ENCODE results near the gene DNAJC2.
A peak's percentile ranks its signal among the peaks of the same experiment; 100 is the strongest.

Gene DNAJC2

GRCh38 chr7:103301441-103301840 is 43.1 kb downstream of the DNAJC2 start:
- Histone ChIP-seq H3K4me1 (ENCODE audit: insufficient read depth, low read length, severe bottlenecking) (peaks cover 24% of the 10 kb centered on the region), H4K20me1 (ENCODE audit: insufficient read depth, low read length) (no peaks in the 10 kb centered on the region), H3K9me3 (ENCODE audit: low read length) (no peaks in the 10 kb centered on the region), H3K4me3 (ENCODE audit: low read depth, low read length, poor library complexity, severe bottlenecking) (no peak overlapping the region), H3K27ac (ENCODE audit: low read depth, low read length, poor library complexity, severe bottlenecking) (no peak overlapping the region), H3F3A (ENCODE audit: insufficient read depth, low read length) (peaks cover 8% of the 10 kb centered on the region; the same call in 1 of the 2 replicates), H3K27me3 (ENCODE audit: insufficient read depth, low read length) (no peaks in the 10 kb centered on the region), H3K9me2 (ENCODE audit: low read depth, low read length) (no peaks in the 10 kb centered on the region), H2AFZ (ENCODE audit: low read length) (no peak overlapping the region), H3K36me3 (ENCODE audit: insufficient read depth, low read length) (peaks cover 75% of the 10 kb centered on the region), H3K79me2 (ENCODE audit: insufficient read depth, low read length) (peaks cover 22% of the 10 kb centered on the region), H3K4me2 (ENCODE audit: low read length) (no peak overlapping the region), H3K9ac (ENCODE audit: low read length) (no peak overlapping the region)
- no peak for TF ChIP-seq EZH2 (IDR thresholded peaks at IDR 0.05; ENCODE audit: borderline replicate concordance, low read length)
- TF ChIP-seq, protein P1, sequence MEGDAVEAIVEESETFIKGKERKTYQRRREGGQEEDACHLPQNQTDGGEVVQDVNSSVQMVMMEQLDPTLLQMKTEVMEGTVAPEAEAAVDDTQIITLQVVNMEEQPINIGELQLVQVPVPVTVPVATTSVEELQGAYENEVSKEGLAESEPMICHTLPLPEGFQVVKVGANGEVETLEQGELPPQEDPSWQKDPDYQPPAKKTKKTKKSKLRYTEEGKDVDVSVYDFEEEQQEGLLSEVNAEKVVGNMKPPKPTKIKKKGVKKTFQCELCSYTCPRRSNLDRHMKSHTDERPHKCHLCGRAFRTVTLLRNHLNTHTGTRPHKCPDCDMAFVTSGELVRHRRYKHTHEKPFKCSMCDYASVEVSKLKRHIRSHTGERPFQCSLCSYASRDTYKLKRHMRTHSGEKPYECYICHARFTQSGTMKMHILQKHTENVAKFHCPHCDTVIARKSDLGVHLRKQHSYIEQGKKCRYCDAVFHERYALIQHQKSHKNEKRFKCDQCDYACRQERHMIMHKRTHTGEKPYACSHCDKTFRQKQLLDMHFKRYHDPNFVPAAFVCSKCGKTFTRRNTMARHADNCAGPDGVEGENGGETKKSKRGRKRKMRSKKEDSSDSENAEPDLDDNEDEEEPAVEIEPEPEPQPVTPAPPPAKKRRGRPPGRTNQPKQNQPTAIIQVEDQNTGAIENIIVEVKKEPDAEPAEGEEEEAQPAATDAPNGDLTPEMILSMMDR (IDR thresholded peaks at IDR 0.05; ENCODE audit: low read length) = no peak

DNA sequence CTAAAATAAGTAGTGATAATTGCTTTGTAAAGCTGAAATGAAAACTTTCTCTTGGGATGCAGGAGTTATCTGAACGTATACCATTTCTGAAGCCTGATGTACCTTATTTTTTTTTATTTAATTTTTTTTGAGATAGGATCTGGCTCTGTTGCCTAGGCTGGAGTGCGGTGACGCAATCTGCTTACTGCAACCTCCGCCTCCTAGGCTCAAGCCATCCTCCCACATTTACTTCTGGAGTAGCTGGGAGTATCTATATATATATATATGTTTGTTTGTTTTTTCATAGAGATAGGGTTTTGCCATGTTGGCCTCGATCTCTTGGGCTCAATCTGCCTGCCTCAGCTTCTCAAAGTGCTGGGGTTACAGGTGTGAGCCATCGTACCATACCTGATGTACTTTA is 44.9 kb downstream of the DNAJC2 start:
- Histone ChIP-seq H3K27ac (ENCODE audit: low read depth, low read length, poor library complexity, severe bottlenecking) (no peak overlapping the region), H3K4me1 (ENCODE audit: insufficient read depth, low read length, severe bottlenecking) (peaks cover 25% of the 10 kb centered on the region), H3K79me2 (ENCODE audit: insufficient read depth, low read length) (peaks cover 22% of the 10 kb centered on the region), H3F3A (ENCODE audit: insufficient read depth, low read length) (no peaks in the 10 kb centered on the region), H3K9me2 (ENCODE audit: low read depth, low read length) (no peaks in the 10 kb centered on the region), H3K4me3 (ENCODE audit: low read depth, low read length, poor library complexity, severe bottlenecking) (no peak overlapping the region), H2AFZ (ENCODE audit: low read length) (no peak overlapping the region), H3K9ac (ENCODE audit: low read length) (no peak overlapping the region), H3K9me3 (ENCODE audit: low read length) (no peaks in the 10 kb centered on the region), H4K20me1 (ENCODE audit: insufficient read depth, low read length) (no peaks in the 10 kb centered on the region), H3K4me2 (ENCODE audit: low read length) (0 out of 2 replicates have a peak overlapping the region, but pooled peaks have one; percentile 93), H3K36me3 (ENCODE audit: insufficient read depth, low read length) (peaks cover 59% of the 10 kb centered on the region), H3K27me3 (ENCODE audit: insufficient read depth, low read length) (no peaks in the 10 kb centered on the region)
- TF ChIP-seq EZH2 (IDR thresholded peaks at IDR 0.05; ENCODE audit: borderline replicate concordance, low read length) = no peak
- TF ChIP-seq, protein P1 (IDR thresholded peaks at IDR 0.05; ENCODE audit: low read length) = no peak

DNA sequence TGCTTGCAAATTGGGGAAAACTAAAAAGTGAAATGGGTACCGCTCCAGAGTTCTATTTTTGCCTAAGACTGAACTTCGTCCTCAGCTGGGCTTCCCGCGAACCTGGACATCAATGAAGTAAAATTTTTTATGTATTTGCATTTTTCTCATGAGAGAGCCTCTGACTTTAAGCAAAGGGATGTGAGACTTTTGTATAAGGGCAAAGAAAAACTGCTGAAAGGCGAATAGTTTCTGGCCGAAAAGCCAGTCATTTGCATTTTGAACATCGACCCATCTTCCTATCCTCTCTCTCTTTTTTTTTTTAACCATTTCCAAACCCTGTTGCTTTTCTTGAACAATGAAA is 46.8 kb downstream of the DNAJC2 start:
- Histone ChIP-seq H3K4me2 (ENCODE audit: low read length) (peak overlapping the region; percentile 93), H3K4me1 (ENCODE audit: insufficient read depth, low read length, severe bottlenecking) (peaks cover 25% of the 10 kb centered on the region), H4K20me1 (ENCODE audit: insufficient read depth, low read length) (no peaks in the 10 kb centered on the region), H3F3A (ENCODE audit: insufficient read depth, low read length) (no peaks in the 10 kb centered on the region), H3K27me3 (ENCODE audit: insufficient read depth, low read length) (no peaks in the 10 kb centered on the region), H3K27ac (ENCODE audit: low read depth, low read length, poor library complexity, severe bottlenecking) (peak overlapping the region; percentile 83), H3K9me2 (ENCODE audit: low read depth, low read length) (no peaks in the 10 kb centered on the region), H3K9me3 (ENCODE audit: low read length) (no peaks in the 10 kb centered on the region), H3K36me3 (ENCODE audit: insufficient read depth, low read length) (peaks cover 40% of the 10 kb centered on the region), H3K9ac (ENCODE audit: low read length) (peak overlapping the region; percentile 98), H2AFZ (ENCODE audit: low read length) (0 out of 2 replicates have a peak overlapping the region, but pooled peaks have one; percentile 3), H3K4me3 (ENCODE audit: low read depth, low read length, poor library complexity, severe bottlenecking) (peak overlapping the region; percentile 98), H3K79me2 (ENCODE audit: insufficient read depth, low read length) (peaks cover 22% of the 10 kb centered on the region)
- no peak for TF ChIP-seq EZH2 (IDR thresholded peaks at IDR 0.05; ENCODE audit: borderline replicate concordance, low read length)
